Activated CD8-positive, alpha-beta T cell treated with anti-CD3 and anti-CD28 coated beads, Interleukin-2, amount 10 ng/mL, durations not matched to agents 7 days and 5 days (primary cell): ENCODE measurements around the gene GPATCH3. TPM values are rescaled to one million over a fixed set of nuclear protein-coding genes. Genes with fewer than 3 reads are reported as not detected.

Experiments used
- ATAC-seq: fragments of 150-1000 bp; cut with Tn5 transposase; one replicate; pipeline ENCODE4 v1.10.0; 2021; ENCODE audit warnings: moderate library complexity
- CTCF ChIA-PET: fragments of 350-600 bp; sonication (Branson Sonifier 250); formaldehyde crosslinking; loops from one replicate; lab custom pipeline; 2021; ENCODE audit warnings: antibody characterized with exemption; lab: Charles Lee
- POLR2A ChIA-PET: fragments of 350-600 bp; sonication (Branson Sonifier 250); formaldehyde crosslinking; loops from one replicate; lab custom pipeline; 2021; ENCODE audit warnings: antibody characterized with exemption; lab: Charles Lee
- DNase-seq: peaks from one replicate; pipeline ENCODE4 v3.0.0-alpha.2; 2020
- H3K27ac Mint-ChIP-seq: one replicate; pipeline ENCODE4 v1.8.0; 2021; ENCODE audit warnings: mild to moderate bottlenecking, mixed read lengths
- H3K27me3 Mint-ChIP-seq: one replicate; pipeline ENCODE4 v1.8.0; 2021; ENCODE audit warnings: low read depth, mixed read lengths
- H3K36me3 Mint-ChIP-seq: one replicate; pipeline ENCODE4 v1.8.0; 2021; ENCODE audit warnings: low read depth, mixed read lengths
- H3K4me1 Mint-ChIP-seq: one replicate; pipeline ENCODE4 v1.8.0; 2021; ENCODE audit warnings: low read depth, mixed read lengths
- H3K4me3 Mint-ChIP-seq: one replicate; pipeline ENCODE4 v1.8.0; 2021; ENCODE audit warnings: mild to moderate bottlenecking, mixed read lengths
- H3K9me3 Mint-ChIP-seq: one replicate; pipeline ENCODE4 v1.8.0; 2022; ENCODE audit warnings: mixed read lengths; ENCODE audit not compliant: insufficient read depth
- total RNA-seq, 2 experiments: library from RNA; stranded (reverse); gene quantifications; one replicate each; pipeline ENCODE4 v1.2.3, GENCODE V29; 2021

The GPATCH3 gene
- total RNA-seq, 2 experiments from 2014 or later: 14.9 to 16.4 TPM

GRCh38 chr1:26912147-26912490, 11.9 kb upstream of the GPATCH3 start:
- POLR2A ChIA-PET: interaction anchor here (0.6 kb wide), 1 partner anchor 308 kb away, joined by 4 read pairs; no protein-coding TSS in a partner anchor
- Mint-ChIP-seq H3K27me3 (peaks cover 7% of the 10 kb centered on the region), H3K27ac (no peak overlapping the region), H3K36me3 (no peaks in the 10 kb centered on the region), H3K9me3 (no peaks in the 10 kb centered on the region), H3K4me3 (no peak overlapping the region), H3K4me1 (no peaks in the 10 kb centered on the region)
- no peak for ATAC-seq
- no peak for DNase-seq
- CTCF ChIA-PET: no interaction called here

GRCh38 chr1:26911399-26912146, 11.3 kb upstream of the GPATCH3 start:
- POLR2A ChIA-PET: interaction anchor here (1.4 kb wide), 1 partner anchor 11 kb away, joined by 3 read pairs; the partner anchor contains the start of gene GPATCH3

GRCh38 chr1:26910343-26911160, 10.3 kb upstream of the GPATCH3 start:
- no peak overlapping the region for H3K27ac Mint-ChIP-seq
- ChIA-PET CTCF (interaction anchor here (1.3 kb wide), 1 partner anchor 9 kb away, joined by 3 read pairs; no protein-coding TSS in a partner anchor), POLR2A (interaction anchor here (1.4 kb wide), 1 partner anchor 10 kb away, joined by 3 read pairs; the partner anchor contains the start of gene GPATCH3)

More at GRCh38 chr1:26911399-26912146, 11.3 kb upstream of the GPATCH3 start:
- DNase-seq (no peak), ATAC-seq (no peak)
- Mint-ChIP-seq H3K36me3 (no peaks in the 10 kb centered on the region), H3K4me3 (no peak overlapping the region), H3K27ac (no peak overlapping the region), H3K9me3 (no peaks in the 10 kb centered on the region), H3K27me3 (peaks cover 7% of the 10 kb centered on the region), H3K4me1 (no peaks in the 10 kb centered on the region)
- CTCF ChIA-PET: no interaction called here

GRCh38 chr1:26909951-26910342, 9.7 kb upstream of the GPATCH3 start:
- Mint-ChIP-seq H3K36me3 (no peaks in the 10 kb centered on the region), H3K4me3 (no peak overlapping the region), H3K4me1 (no peaks in the 10 kb centered on the region), H3K9me3 (no peaks in the 10 kb centered on the region), H3K27me3 (peaks cover 4% of the 10 kb centered on the region), H3K27ac (no peak overlapping the region)
- no peak for ATAC-seq
- DNase-seq: no peak
- ChIA-PET CTCF (interaction anchor here (1.3 kb wide), 1 partner anchor 9 kb away, joined by 3 read pairs; no protein-coding TSS in a partner anchor), POLR2A (interaction anchor here (1.4 kb wide), 1 partner anchor 10 kb away, joined by 3 read pairs; the partner anchor contains the start of gene GPATCH3)

More at GRCh38 chr1:26910343-26911160, 10.3 kb upstream of the GPATCH3 start:
- peaks cover 4% of the 10 kb centered on the region for H3K27me3 Mint-ChIP-seq
- no peaks in the 10 kb centered on the region for H3K9me3 Mint-ChIP-seq
- no peaks in the 10 kb centered on the region for H3K36me3 Mint-ChIP-seq
- H3K4me3 Mint-ChIP-seq: no peak overlapping the region
- no peak for DNase-seq
- H3K4me1 Mint-ChIP-seq: no peaks in the 10 kb centered on the region
- no peak for ATAC-seq

- DNase-seq (no peak), ATAC-seq (no peak)
- ChIA-PET CTCF (no interaction called here), POLR2A (interaction anchor here (1.0 kb wide), 1 partner anchor 17 kb away, joined by 3 read pairs; the partner anchor contains the start of gene GPN2)
- H3K4me1 Mint-ChIP-seq: peaks cover 2% of the 10 kb centered on the region
- H3K9me3 Mint-ChIP-seq: no peaks in the 10 kb centered on the region
- peaks cover 4% of the 10 kb centered on the region for H3K27me3 Mint-ChIP-seq
- no peak overlapping the region for H3K27ac Mint-ChIP-seq
- H3K36me3 Mint-ChIP-seq: no peaks in the 10 kb centered on the region
- no peak overlapping the region for H3K4me3 Mint-ChIP-seq
These were observed 7.0 kb upstream of the GPATCH3 start for GRCh38 chr1:26907071-26907917.

- H3K27me3 Mint-ChIP-seq: no peaks in the 10 kb centered on the region
- CTCF ChIA-PET: interaction anchor here (0.7 to 1.7 kb wide), 7 partner anchors 11 to 299 kb away, joined by 3 to 6 read pairs (median 4); partner anchors contain the start of genes GPN2 and NUDC
- POLR2A ChIA-PET: interaction anchor here (0.7 to 3.8 kb wide), 15 partner anchors 8 to 325 kb away, joined by 3 to 70 read pairs (median 6); partner anchors contain the start of genes GPN2, NR0B2, NUDC and PIGV
- peaks cover 27% of the 10 kb centered on the region for H3K4me1 Mint-ChIP-seq
- peak overlapping the region; percentile 78 for H3K4me3 Mint-ChIP-seq
- DNase-seq: no peak
- ATAC-seq: no peak
- H3K36me3 Mint-ChIP-seq: peaks cover 15% of the 10 kb centered on the region
- peak overlapping the region; percentile 95 for H3K27ac Mint-ChIP-seq
- no peaks in the 10 kb centered on the region for H3K9me3 Mint-ChIP-seq
These were observed 696 bp upstream of the GPATCH3 start for GRCh38 chr1:26900815-26901511.

- POLR2A ChIA-PET: interaction anchor here (0.9 to 1.2 kb wide), 2 partner anchors 32 to 198 kb away, joined by 3 to 5 read pairs; no protein-coding TSS in a partner anchor
- Mint-ChIP-seq H3K36me3 (peaks cover 38% of the 10 kb centered on the region), H3K27me3 (no peaks in the 10 kb centered on the region), H3K4me3 (no peak overlapping the region), H3K9me3 (no peaks in the 10 kb centered on the region), H3K27ac (no peak overlapping the region), H3K4me1 (peaks cover 25% of the 10 kb centered on the region)
- no peak for DNase-seq
- ATAC-seq: no peak
- CTCF ChIA-PET: no interaction called here
These were observed 2.9 kb downstream of the GPATCH3 start for GRCh38 chr1:26897351-26897750.

- ATAC-seq: no peak
- Mint-ChIP-seq H3K9me3 (no peaks in the 10 kb centered on the region), H3K27ac (no peak overlapping the region), H3K4me1 (peaks cover 26% of the 10 kb centered on the region), H3K36me3 (peaks cover 56% of the 10 kb centered on the region), H3K4me3 (no peak overlapping the region), H3K27me3 (no peaks in the 10 kb centered on the region)
- DNase-seq: no peak
- POLR2A ChIA-PET: no interaction called here
- CTCF ChIA-PET: no interaction called here
These were observed 6.0 kb downstream of the GPATCH3 start for GRCh38 chr1:26894263-26894662.

- DNase-seq: no peak
- Mint-ChIP-seq H3K4me3 (peak overlapping the region; percentile 96), H3K4me1 (peaks cover 30% of the 10 kb centered on the region), H3K9me3 (no peaks in the 10 kb centered on the region), H3K27me3 (no peaks in the 10 kb centered on the region), H3K36me3 (peaks cover 60% of the 10 kb centered on the region), H3K27ac (peak overlapping the region; percentile 96)
- ChIA-PET CTCF (interaction anchor here (0.6 to 5.6 kb wide), 12 partner anchors 9 to 389 kb away, joined by 3 to 40 read pairs (median 4); partner anchors contain the start of genes GPATCH3 and SFN), POLR2A (interaction anchor here (0.6 to 4.6 kb wide), 18 partner anchors 9 to 1739 kb away, joined by 3 to 70 read pairs (median 3); partner anchors contain the start of genes GPATCH3, HMGN2 and ZDHHC18)
- ATAC-seq: peak; percentile 62
These were observed 9.8 kb downstream of the GPATCH3 start for GRCh38 chr1:26890467-26890796.
